ENCODE measurements around the gene TVP23A.

Gene TVP23A

DNA sequence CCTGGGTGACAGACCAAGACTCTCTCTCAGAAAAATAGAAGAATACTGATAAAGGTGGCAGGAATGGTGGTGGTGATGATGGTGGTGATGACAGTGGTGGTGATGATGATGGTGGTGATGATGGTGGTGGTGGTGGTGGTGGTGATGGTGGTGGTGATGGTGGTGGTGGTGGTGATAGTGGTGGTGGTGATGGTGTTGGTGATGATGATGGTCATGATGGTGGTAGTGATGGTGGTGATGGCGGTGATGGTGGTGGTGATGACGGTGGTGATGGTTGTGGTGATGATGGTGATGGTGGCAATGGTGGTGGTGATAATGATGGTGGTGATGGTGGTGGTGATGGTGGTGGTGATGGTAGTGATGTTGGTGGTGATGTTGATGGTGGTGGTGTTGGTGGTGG is 40.4 kb upstream of the TVP23A start:
- TF ChIP-seq, protein P1, sequence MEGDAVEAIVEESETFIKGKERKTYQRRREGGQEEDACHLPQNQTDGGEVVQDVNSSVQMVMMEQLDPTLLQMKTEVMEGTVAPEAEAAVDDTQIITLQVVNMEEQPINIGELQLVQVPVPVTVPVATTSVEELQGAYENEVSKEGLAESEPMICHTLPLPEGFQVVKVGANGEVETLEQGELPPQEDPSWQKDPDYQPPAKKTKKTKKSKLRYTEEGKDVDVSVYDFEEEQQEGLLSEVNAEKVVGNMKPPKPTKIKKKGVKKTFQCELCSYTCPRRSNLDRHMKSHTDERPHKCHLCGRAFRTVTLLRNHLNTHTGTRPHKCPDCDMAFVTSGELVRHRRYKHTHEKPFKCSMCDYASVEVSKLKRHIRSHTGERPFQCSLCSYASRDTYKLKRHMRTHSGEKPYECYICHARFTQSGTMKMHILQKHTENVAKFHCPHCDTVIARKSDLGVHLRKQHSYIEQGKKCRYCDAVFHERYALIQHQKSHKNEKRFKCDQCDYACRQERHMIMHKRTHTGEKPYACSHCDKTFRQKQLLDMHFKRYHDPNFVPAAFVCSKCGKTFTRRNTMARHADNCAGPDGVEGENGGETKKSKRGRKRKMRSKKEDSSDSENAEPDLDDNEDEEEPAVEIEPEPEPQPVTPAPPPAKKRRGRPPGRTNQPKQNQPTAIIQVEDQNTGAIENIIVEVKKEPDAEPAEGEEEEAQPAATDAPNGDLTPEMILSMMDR (IDR thresholded peaks at IDR 0.05) = no peak
- TF ChIP-seq ZFX (IDR thresholded peaks at IDR 0.05; ENCODE audit: borderline replicate concordance) = no peak

DNA sequence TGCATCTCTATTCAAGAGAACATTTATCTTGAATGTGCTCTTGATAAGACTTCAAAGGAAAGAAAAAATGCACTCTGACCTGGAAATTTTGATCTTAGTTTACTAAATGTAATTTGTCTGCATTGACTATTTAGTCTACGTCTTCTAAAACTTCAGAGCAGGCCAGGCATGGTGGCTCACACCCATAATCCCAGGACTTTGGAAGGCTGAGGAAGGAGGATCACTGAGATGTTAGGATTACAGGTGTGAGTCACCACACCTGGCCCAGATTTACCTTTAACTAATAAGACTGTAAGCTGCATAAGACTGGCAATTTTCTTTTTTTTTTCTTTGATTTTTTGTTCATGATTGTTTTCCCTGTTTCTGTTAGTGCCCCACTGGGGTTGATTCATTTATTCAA is 39.6 kb upstream of the TVP23A start:
- TF ChIP-seq, protein P1 (IDR thresholded peaks at IDR 0.05) = no peak
- TF ChIP-seq ZFX (IDR thresholded peaks at IDR 0.05; ENCODE audit: borderline replicate concordance) = no peak
- H3K27ac ChIP-seq = no peak overlapping the region

More for the DNA sequence above, 40.4 kb upstream of the TVP23A start:
- no peak overlapping the region for H3K27ac ChIP-seq

DNA sequence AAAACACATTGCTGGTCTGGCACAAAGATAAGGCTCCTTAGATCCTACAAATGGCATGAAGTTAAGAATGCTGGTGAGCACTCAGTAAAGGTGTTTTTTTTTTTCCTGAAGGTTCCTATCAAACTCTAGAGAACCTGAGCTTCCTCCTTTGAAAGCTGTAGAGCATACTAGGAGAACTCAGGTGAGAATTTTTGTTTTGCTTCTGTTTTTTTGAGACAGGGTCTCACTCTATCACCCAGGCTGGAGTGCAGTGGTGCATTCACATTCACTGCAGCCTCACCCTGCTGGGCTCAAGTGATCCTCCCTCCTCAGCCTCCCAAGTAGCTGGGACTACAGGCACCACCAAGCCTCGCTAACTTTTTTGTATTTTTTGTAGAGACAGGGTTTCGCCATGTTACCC is 37.4 kb upstream of the TVP23A start:
- TF ChIP-seq, protein P1 (IDR thresholded peaks at IDR 0.05) = no peak
- TF ChIP-seq ZFX (IDR thresholded peaks at IDR 0.05; ENCODE audit: borderline replicate concordance) = no peak
- no peak overlapping the region for H3K27ac ChIP-seq

DNA sequence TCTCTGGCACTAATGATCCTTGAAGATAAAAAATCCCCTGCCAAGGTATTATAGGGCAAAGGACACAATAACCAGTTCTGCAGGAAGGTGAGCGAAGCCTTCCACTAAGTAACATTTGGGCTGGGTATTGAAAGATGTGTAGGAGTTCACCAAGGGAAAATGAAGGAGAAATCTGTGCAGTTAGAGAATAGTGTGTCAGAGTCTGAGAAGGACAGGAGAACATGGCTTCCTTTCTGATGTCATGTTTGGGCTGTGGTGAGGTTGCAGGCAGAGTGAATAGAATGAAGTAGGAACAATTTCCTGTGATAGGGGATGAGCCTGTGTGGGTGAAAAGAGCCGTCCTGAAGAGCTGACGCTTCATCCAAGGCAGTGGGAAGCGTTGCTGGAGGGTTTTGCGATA is 34.4 kb upstream of the TVP23A start:
- no peak for TF ChIP-seq ZFX (IDR thresholded peaks at IDR 0.05; ENCODE audit: borderline replicate concordance)
- TF ChIP-seq, protein P1 (IDR thresholded peaks at IDR 0.05) = no peak
- no peak overlapping the region for H3K27ac ChIP-seq

DNA sequence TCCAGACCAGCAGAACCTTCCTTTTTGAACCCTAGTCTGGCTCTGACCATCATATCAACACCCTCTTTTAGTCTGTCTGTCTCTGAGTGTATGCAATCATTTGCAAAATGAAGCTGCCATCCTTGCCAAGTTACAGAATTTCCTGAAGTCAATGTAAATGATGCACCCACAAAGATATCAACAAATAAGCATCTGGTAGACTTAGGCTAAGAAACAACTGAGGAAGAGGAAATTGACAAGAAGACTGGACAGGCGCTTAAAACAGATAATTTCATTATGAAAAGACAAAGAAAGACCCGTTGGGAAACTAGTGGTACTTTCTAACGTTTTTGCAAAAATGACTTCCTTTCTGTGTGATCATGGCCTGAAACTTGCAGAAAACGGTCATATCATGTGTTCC is 33.7 kb upstream of the TVP23A start:
- TF ChIP-seq ZFX (IDR thresholded peaks at IDR 0.05; ENCODE audit: borderline replicate concordance) = no peak
- TF ChIP-seq, protein P1 (IDR thresholded peaks at IDR 0.05) = no peak
- H3K27ac ChIP-seq = no peak overlapping the region

DNA sequence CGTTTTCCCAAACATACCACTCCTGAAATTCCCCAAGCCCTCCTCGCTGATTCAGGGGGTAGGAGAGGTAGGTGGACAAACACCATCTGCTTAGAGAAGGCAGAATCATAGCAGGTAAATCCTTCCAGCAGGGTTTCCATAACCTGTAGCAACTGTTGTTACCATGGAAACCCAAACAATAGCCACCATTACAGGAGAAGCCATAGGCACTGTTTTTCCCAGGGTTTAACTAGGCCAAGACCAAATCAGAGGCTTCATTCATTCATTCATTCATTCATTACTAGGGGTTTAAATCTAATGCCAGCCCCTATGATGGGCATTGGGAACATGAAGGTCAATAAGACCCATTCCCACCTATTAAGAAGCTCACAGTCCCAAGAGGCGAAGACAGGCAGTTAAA is 32.9 kb upstream of the TVP23A start:
- H3K27ac ChIP-seq = no peak overlapping the region
- no peak for TF ChIP-seq ZFX (IDR thresholded peaks at IDR 0.05; ENCODE audit: borderline replicate concordance)
- TF ChIP-seq, protein P1 (IDR thresholded peaks at IDR 0.05) = no peak

DNA sequence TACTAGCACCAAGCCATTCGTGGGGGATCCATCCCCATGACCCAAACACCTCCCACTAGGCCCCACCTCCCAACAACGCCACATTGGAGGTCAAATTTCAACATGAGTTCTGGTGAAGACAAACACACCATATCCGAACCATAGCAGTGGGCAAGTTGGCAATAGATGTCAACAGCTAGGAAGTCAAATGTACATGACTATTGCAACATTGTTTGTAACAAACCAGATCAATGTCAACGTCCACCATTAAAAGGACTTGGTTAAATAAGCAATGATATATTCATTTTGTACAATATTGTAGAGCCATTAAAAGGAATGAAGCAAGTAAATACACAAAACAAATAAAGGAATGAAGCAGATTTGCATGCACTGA is 31.9 kb upstream of the TVP23A start:
- no peak overlapping the region for H3K27ac ChIP-seq
- TF ChIP-seq, protein P1 (IDR thresholded peaks at IDR 0.05) = no peak
- no peak for TF ChIP-seq ZFX (IDR thresholded peaks at IDR 0.05; ENCODE audit: borderline replicate concordance)
